Lung (tissue), 12 donors: ENCODE data around the gene DNAJC3. TPM values are rescaled to one million over a fixed set of nuclear protein-coding genes. Genes with fewer than 3 reads are reported as not detected.
A peak's percentile ranks its signal among the peaks of the same experiment; 100 is the strongest.

ENCODE experiments used
- ATAC-seq: fragments of 200-7000 bp; cut with Tn5 transposase; one replicate; pipeline ENCODE4 v1.9.1; 2020; ENCODE audit warnings: moderate number of reproducible peaks; ENCODE audit not compliant: insufficient read depth, low FRiP score
- DNase-seq, 3 donors: peaks; one replicate each; pipeline ENCODE4 v3.0.0-alpha.2; 2013 to 2017
- H3K27ac ChIP-seq, 2 donors: one replicate each; pipeline ENCODE4 v1.5.1; 2013; ENCODE audit warnings: mild to moderate bottlenecking in 2 of 2, moderate library complexity in 2 of 2, control low read depth in 1 of 2, inconsistent platforms in 1 of 2, low read depth in 1 of 2, low read length in 1 of 2
- H3K27me3 ChIP-seq, 3 donors: one replicate each; pipeline ENCODE4 v1.5.1; 2013; ENCODE audit warnings: low read length in 2 of 3; ENCODE audit not compliant: control insufficient read depth in 3 of 3, insufficient read depth in 3 of 3
- H3K36me3 ChIP-seq, 4 donors: one replicate each; pipeline ENCODE4 v1.5.1; 2013; ENCODE audit warnings: low read length in 4 of 4, mild to moderate bottlenecking in 1 of 4, moderate library complexity in 1 of 4; ENCODE audit not compliant: control insufficient read depth in 4 of 4, insufficient read depth in 4 of 4
- H3K4me1 ChIP-seq, 5 donors: one replicate each; pipeline ENCODE4 v1.5.1; 2013; ENCODE audit warnings: low read length in 5 of 5, mild to moderate bottlenecking in 2 of 5, moderate library complexity in 1 of 5; ENCODE audit not compliant: control insufficient read depth in 5 of 5, insufficient read depth in 5 of 5
- H3K4me3 ChIP-seq: one replicate; pipeline ENCODE4 v1.5.1; 2013; ENCODE audit warnings: mild to moderate bottlenecking, control low read depth, moderate library complexity
- H3K9ac ChIP-seq, 2 donors: one replicate each; pipeline ENCODE4 v1.5.1; 2013; ENCODE audit warnings: low read length in 2 of 2, control low read depth in 1 of 2; ENCODE audit not compliant: insufficient read depth in 1 of 2
- H3K9me3 ChIP-seq, 4 donors: one replicate each; pipeline ENCODE4 v1.5.1; 2013; ENCODE audit warnings: low read length in 3 of 4, mild to moderate bottlenecking in 1 of 4, moderate library complexity in 1 of 4; ENCODE audit not compliant: control insufficient read depth in 4 of 4, insufficient read depth in 3 of 4
- WGBS, 2 donors: extraction: QIAGEN DNeasy Blood & Tissue Kit; methylation state at CpG; one replicate each; pipeline ENCODE4 v1.1.7; 2013; 5-methylcytosine and 5-hydroxymethylcytosine counted together
- polyA plus RNA-seq, 2 donors: library from polyadenylated mRNA; stranded (reverse); fragments of 200-250 nt; gene quantifications; one replicate each; pipeline ENCODE4 v1.2.1, GENCODE V29; 2013
- total RNA-seq, 2 donors: library from RNA; depleted of rRNA in 1 of 2; stranded (reverse); fragments of >200 nt in 1 of 2; gene quantifications; one replicate each; pipeline ENCODE4 v1.2.1, GENCODE V29; 2014 to 2021
- TF ChIP-seq, protein P1 (sequence below): IDR thresholded peaks from 2 replicates; pipeline ENCODE4 v1.5.1; 2012; ENCODE audit warnings: mild to moderate bottlenecking; ENCODE audit errors: control extremely low read depth, extremely low read depth
- donor health status: control.
- donor health status: control.
- donor health status: Bipolar disorder and iron deficiency.
- donor health status: healthy.
- donor health status: DM: yes; HTN: yes; CAD: no.

DNAJC3 gene
- total and polyA plus RNA-seq, 4 donors: 15.2 to 61.8 (median 38.5) TPM

DNA sequence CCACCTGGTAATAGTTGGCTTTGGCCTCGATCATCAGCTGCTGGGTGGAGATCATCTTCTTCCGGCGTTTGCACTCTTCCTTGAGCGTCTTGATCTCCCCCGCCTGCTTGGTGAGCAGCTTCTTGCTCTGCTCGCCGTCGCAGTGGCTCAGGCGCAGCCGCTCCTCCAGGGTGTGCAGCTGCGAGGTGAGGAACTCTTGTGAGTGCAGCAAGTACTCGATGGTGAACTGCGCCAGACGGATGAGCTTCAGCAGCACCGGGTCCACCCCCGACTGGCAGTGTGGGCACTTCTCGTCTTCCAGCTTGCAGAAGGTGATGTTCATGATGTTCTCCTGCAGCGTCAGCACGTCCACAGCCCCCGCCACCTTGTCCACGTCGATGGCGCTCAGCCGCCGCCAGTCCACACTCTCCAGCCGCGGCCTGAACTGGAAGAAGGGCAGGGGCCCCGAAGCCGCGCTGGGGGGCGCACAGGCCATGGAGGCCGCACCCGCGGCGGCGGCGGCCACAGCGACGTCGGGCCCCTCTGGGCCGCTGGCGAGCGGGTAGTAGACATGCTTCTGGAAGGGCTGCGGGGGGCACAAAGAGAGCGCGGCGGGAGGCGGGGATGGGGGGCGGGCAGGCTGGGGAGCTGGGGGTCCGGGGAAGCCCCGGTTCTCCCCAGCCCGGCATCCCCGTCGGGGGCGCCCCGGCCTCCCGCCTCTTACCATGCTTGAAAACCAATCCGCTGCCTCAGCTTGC, 35.5 kb upstream of the DNAJC3 start:
- Histone ChIP-seq H3K4me1 (peaks cover 0 to 23% (median 2%) of the 10 kb centered on the region in 5 donors), H3K4me3 (no peak overlapping the region), H3K9ac (no peak overlapping the region), H3K9me3 (no peaks in the 10 kb centered on the region), H3K27me3 (peaks cover 3 to 31% (median 6%) of the 10 kb centered on the region in 3 donors), H3K27ac (no peak overlapping the region), H3K36me3 (peaks cover 0 to 22% (median 4%) of the 10 kb centered on the region in 4 donors)
- TF ChIP-seq, protein P1, sequence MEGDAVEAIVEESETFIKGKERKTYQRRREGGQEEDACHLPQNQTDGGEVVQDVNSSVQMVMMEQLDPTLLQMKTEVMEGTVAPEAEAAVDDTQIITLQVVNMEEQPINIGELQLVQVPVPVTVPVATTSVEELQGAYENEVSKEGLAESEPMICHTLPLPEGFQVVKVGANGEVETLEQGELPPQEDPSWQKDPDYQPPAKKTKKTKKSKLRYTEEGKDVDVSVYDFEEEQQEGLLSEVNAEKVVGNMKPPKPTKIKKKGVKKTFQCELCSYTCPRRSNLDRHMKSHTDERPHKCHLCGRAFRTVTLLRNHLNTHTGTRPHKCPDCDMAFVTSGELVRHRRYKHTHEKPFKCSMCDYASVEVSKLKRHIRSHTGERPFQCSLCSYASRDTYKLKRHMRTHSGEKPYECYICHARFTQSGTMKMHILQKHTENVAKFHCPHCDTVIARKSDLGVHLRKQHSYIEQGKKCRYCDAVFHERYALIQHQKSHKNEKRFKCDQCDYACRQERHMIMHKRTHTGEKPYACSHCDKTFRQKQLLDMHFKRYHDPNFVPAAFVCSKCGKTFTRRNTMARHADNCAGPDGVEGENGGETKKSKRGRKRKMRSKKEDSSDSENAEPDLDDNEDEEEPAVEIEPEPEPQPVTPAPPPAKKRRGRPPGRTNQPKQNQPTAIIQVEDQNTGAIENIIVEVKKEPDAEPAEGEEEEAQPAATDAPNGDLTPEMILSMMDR: no peak
- ATAC-seq (no peak), DNase-seq (peak; percentile 20 to 44 (median 23))
- 24 to 47% methylated on average over 46 to 57 of the region's 58 CpGs for WGBS, 2 donors

DNA sequence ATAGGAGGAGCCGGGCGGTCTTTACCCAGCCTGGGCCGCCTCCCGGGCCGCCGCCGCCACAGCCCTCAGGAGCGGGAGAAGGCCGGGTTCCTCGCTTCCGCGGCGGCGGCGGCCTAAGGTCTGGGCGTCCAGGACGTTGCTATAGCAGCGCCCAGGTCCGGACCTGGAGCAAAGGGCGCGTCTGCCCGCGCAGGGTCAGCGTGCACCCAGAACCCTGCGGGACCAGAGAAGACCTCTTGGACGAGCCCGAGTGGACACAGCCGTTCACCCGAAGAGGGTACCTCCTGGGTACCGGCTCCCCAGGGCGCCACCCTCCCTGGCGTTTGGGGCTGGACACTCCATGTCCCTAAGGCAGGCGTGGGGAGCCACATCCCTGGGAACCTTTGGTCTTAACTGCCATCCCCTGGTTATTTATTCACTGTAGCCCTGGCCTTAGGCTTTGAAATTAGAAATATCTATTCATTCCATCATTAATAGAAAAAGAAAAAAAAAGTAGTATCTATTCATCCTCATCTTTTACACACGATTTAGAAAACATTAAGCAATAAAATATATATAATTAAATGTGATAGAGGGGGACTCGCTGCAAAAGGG, 34.8 kb upstream of the DNAJC3 start:
- TF ChIP-seq, protein P1: no peak
- Histone ChIP-seq H3K9ac (no peak overlapping the region), H3K36me3 (peaks cover 0 to 17% (median 4%) of the 10 kb centered on the region in 4 donors), H3K9me3 (no peaks in the 10 kb centered on the region), H3K4me1 (peaks cover 0 to 23% (median 2%) of the 10 kb centered on the region in 5 donors), H3K27me3 (peaks cover 3 to 31% (median 6%) of the 10 kb centered on the region in 3 donors), H3K4me3 (no peak overlapping the region), H3K27ac (no peak overlapping the region)
- DNase-seq: peak; percentile 50 to 60 (median 50)
- peak; percentile 75 for ATAC-seq
- 10% methylated on average over 33 to 35 of the region's 35 CpGs for WGBS, 2 donors

DNA sequence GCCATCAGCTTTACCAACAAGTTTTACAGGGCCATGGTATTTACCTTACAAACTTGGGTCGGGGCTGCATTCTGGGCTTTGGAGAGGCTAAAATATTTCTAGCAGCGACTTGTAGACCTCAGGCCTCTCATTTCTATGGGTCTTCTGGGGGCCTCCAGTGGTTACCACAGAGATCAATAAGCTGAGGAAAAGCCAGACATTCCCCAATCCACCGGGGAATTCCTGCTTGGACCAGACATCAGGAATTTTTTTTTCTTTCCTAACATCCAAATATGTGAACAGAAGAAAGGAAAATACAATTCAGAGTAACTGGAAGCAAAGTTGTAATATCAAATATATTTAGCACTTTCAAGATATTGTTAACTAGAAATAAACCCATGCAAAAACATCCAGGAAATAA, 33.9 kb upstream of the DNAJC3 start:
- peaks cover 3 to 31% (median 6%) of the 10 kb centered on the region in 3 donors for H3K27me3 ChIP-seq
- H3K9me3 ChIP-seq: no peaks in the 10 kb centered on the region
- peak overlapping the region in 1 of 2 donors; percentile 88 for H3K9ac ChIP-seq
- no peak for ATAC-seq
- DNase-seq: peak in 1 of 3 donors; percentile 23
- H3K4me1 ChIP-seq: peaks cover 0 to 23% (median 2%) of the 10 kb centered on the region in 5 donors
- no peak overlapping the region for H3K27ac ChIP-seq
- peaks cover 0 to 12% (median 4%) of the 10 kb centered on the region in 4 donors for H3K36me3 ChIP-seq
- 69 to 70% methylated on average over 3 of the region's 3 CpGs for WGBS, 2 donors
- TF ChIP-seq, protein P1: no peak
- H3K4me3 ChIP-seq: no peak overlapping the region
